Lung microvascular endothelial cell (primary cell): ENCODE data around the gene TM2D3. TPM values are rescaled to one million over a fixed set of nuclear protein-coding genes. Genes with fewer than 3 reads are reported as not detected.

Source experiments
- DNase-seq, 2 donors: peaks; one replicate each; pipeline versions ENCODE4 v3.0.0 to v3.0.0-alpha.2; 2010; ENCODE audit warnings: low read depth in 2 of 2
- total RNA-seq: library from RNA; depleted of rRNA; stranded (reverse); fragments of >200 nt; gene quantifications from 2 replicates; pipeline ENCODE4 v1.2.1, GENCODE V29; 2014

Gene TM2D3
- total RNA-seq: 28.1 and 63.5 TPM in 2 replicates

- peak; percentile 95 to 96 for DNase-seq
Measured at GRCh38 chr15:101652098-101652785, at the start of gene TM2D3. TM2D3 (minus strand) TSS chr15:101652381; CDS start chr15:101652361, 20 bp downstream.

- no peak for DNase-seq
Measured at GRCh38 chr15:101698314-101698713, 46.1 kb upstream of the TM2D3 start.

DNA sequence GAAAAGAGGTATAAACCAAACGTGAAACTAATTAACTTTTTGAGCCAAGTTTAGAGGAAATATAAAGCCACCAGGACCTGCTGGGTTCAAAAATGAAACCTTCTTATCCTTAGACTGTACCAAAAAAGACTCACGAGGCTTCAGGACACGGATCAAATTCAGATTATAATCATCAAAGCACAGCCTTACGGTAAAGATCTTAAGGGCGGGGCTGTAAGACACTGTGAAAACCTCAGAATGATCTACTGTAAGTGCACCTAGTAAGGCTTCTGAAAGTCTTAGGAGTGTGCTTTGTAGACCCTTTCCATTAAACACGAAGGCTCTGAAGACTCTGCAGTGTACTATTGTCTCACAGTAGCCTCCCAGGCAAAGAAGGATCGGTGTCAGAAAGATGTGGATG, 45.3 kb upstream of the TM2D3 start:
- no peak for DNase-seq

DNA sequence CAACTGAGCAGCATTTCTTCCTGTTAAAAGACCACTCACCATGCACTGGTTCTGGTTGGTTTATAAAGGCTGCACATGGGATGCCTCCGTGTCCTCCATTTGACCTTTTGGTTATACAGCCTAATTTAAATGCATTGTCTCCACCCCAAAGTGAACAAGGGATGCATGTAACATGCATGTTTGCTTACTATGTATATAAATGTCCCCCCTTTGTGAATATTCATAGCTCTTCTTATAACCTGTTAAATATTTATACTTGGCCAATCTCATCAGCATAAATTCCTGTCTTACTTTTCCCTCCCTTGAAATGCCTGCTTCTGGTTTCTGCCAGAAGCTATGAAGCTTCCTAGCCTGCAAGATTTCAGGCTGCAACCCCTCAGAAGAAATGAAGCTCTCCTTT, 44.6 kb upstream of the TM2D3 start:
- DNase-seq: no peak

GRCh38 chr15:101694261-101694660, 42.1 kb upstream of the TM2D3 start:
- DNase-seq: no peak

DNA sequence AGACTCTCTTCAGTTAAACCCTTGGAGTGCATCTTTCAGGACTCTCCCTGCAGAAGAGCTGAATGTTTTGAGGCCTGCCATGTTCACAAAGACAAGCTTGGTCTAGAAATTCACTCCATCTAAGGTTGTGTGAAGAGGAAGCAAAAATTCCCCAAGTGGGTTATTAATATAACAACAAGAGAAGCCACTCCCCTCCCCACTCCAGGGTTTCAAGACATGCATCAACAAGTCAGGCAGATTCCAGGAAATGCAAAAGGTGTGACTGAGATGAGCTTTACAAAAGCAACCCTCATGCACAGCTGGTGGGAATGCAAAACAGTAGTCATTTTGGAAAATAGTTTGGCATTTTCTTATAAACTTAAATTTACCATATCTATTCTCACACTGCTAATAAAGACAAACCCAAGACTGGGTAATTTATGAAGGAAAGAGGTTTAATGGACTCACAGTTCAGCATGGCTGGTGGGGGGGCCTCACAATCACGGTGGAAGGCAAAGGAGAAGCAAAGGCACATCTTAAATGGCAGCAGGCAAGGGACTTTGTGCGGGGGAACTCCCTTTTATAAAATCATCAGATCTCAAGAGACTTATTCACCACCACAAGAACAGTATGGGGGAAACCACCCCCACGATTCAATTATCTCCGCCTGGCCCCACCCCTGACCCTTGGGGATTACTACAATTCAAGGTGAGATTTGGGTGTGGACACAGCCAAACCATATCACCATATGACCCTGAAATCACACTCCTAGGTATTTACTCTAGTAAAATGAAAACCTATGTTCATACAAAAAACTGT, 40.8 kb upstream of the TM2D3 start:
- DNase-seq: no peak

- DNase-seq: peak in 1 of 2 donors; percentile 33
Measured at GRCh38 chr15:101689901-101690300, 37.7 kb upstream of the TM2D3 start.

DNA sequence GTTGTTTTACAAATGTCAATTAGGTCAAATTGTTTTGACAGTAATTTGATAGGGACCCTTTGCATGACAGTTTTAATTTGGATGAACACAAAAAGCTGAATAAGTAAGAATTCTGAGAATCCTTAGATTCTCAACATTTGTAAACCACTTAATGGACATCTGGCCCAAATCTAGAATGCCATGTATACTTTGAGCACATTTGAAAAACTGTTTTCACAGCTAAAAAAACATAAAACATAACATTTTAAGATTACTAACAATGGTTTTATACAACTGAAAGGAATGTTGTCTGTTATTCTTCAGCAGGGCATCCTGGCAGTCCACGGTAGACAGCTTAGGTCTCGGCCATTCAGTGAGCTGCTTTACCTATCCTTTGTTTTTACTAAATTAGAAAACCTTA, 34.5 kb upstream of the TM2D3 start:
- no peak for DNase-seq

DNA sequence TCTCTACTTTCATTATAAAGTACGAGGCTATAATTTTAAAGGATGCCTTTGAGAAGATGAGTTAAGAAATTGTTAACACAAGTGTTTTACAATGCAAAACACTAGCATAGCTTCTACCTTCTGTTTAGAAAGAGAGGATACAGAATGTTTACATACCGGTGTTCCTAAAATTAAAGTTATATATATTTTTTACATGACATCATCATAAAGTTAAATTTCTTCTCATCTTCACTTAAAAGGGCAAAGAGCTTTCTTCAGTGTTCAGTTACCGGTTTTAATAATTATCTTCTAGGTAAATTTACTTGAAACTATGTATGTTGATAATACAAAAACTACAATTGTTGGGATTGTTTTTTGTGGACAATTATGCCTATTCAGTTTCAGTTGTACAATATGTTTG, 32.7 kb upstream of the TM2D3 start:
- no peak for DNase-seq

DNA sequence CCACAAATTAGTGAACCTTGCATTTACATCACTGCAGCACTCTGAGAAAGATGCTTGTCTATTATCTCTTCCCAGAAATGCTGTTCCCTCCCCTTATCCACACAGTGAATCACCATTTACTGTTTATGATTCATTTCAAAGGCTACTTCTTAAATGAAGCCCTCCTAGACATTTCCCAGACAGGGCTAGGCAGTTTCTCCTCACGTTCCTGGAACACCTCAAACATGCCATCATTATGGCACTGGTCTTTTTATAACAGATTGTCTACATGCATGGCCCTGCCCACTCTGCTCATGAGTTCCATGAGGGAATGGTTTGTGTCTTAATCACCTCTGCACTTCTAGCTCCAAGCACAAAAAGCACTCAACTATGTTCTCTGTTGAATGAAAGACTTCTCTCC, 32.2 kb upstream of the TM2D3 start:
- peak in 1 of 2 donors; percentile 11 for DNase-seq

DNA sequence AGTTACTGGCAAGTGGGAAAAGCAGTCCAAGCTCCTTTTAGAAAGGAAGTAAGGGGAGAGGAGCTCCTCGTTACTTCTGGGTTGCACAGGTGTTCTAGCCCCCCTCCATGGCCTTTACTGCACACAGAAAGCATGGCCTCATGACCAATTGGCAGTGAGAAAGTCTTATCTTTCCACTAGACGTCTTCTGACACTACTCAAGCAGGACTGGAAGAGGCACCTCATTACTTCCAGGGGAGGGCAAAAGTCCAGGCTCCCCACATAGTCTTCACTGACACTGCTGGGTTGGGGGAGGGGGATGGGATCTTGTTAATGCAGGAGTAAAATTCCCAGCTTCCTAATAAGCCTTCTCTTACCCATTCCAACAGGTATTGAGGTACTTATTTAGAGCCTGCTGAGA, 27.6 kb upstream of the TM2D3 start:
- no peak for DNase-seq

DNA sequence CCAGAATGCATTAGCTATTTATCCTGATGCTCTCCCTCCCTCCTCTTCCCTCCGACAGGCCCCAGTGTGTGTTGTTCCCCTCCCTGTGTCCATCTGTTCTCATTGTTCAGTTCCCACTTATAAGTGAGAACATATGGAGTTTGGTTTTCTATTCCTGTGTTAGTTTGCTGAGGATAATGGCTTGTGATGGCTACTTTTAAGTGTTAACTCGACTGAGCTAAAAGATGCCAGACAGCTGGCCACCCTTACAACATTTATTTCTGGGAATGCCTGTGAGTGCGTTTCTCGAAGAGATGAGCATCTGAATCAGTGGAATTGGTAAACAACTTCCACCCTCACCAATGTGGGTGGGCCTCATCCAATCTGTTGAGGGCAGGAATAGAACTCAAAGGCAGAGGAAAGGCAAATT, 24.7 kb upstream of the TM2D3 start:
- DNase-seq: no peak

- peak; percentile 21 to 62 for DNase-seq
Measured at GRCh38 chr15:101675796-101676582, 23.8 kb upstream of the TM2D3 start.

DNA sequence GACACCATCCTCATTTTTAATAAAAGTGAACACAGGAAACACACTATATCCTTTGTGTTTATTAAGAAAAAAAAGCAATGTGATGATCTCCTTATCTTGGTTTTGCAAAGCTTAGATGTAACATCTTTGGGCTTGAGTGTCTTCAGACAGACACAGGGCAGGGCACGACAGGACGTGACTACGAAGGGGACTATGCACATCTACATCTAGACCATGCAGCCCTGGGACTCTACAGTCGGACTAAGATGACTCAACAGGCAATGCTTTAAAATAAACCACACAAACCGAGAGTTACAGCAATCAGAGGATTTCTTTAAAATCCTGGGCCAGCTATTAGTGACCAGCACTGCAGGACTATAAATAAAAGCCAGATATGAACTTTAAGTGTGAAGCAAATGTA, 22.8 kb upstream of the TM2D3 start:
- DNase-seq: peak in 1 of 2 donors; percentile 73

- no peak for DNase-seq
Measured at GRCh38 chr15:101672298-101672697, 20.1 kb upstream of the TM2D3 start.

- peak in 1 of 2 donors; percentile 7 for DNase-seq
Measured at GRCh38 chr15:101669744-101670143, 17.6 kb upstream of the TM2D3 start.

DNA sequence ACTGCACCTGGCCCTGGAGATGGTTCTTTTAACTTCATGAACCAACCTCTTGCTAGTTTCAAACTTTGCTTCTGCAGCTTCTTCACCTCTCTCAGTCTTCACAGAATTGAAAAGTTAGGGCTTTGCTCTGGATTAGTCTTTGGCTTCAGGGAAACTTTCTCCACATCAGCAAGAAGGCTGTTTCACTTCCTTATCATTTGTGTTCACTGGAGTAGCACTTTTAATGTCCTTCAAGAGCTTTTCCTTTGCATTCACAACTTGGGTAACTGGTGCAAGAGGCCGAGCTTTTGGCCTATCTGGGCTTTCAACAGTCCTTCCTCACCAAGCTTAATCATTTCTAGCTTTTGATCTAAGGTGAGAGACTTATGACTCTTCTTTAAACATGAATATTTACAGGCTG, 15.7 kb upstream of the TM2D3 start:
- DNase-seq: no peak

DNA sequence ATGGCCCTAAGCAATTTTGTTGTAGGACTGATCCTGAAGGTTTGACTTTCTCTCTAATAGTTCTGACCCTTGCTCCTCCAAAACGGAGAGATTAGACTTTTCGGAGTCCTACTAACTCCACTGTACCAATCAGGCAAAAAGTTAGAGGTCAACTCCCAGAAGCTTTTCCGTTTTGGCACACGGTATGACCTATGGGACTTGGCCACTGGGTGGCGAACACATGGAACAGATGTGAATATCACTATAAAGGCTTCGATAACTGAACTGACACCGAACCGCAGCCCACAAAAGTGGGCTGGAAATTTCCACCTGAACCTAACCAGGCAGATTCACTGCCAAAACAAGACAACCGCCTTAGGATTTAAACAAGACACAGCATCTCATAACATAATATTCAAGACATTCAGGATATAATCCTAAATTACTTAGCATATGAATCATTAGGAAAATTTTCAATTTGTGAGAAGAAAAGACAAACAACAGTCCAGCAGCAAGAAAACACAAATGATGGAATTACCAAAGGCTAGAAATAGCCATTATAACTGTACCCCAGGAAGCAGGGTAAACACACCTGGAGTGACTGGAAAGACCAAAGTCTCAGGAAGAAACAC, 12.2 kb upstream of the TM2D3 start:
- DNase-seq: peak; percentile 29 to 68

DNA sequence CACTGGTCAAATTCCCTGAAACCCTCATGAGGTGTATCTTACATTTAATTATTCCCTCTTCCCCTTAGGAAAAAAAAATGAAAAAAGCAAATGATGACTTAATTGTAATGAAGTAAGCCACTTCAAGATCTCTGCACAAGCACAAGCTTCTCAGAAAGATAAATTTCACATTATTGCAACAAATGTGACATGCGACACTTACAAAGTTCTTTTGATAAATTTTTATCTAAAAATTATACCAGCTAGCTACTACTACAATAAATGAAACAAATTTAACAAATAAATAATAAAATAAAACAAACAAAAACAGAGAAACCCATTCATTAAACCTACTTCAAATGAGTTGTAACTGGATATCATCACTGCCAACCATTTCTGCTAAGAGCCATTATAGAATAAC, 10.0 kb upstream of the TM2D3 start:
- DNase-seq: no peak

- DNase-seq: no peak
Measured at GRCh38 chr15:101660005-101660404, 7.8 kb upstream of the TM2D3 start.

GRCh38 chr15:101657968-101658784, 6.0 kb upstream of the TM2D3 start:
- peak; percentile 65 to 90 for DNase-seq
